Left forelimb (tissue), 1 donor: ENCODE data around the gene ARAP1.

Experiments
- DNase-seq: peaks from one replicate; pipeline ENCODE4 v3.0.0-alpha.2; 2018; ENCODE audit warnings: low spot score

ARAP1 gene

DNA sequence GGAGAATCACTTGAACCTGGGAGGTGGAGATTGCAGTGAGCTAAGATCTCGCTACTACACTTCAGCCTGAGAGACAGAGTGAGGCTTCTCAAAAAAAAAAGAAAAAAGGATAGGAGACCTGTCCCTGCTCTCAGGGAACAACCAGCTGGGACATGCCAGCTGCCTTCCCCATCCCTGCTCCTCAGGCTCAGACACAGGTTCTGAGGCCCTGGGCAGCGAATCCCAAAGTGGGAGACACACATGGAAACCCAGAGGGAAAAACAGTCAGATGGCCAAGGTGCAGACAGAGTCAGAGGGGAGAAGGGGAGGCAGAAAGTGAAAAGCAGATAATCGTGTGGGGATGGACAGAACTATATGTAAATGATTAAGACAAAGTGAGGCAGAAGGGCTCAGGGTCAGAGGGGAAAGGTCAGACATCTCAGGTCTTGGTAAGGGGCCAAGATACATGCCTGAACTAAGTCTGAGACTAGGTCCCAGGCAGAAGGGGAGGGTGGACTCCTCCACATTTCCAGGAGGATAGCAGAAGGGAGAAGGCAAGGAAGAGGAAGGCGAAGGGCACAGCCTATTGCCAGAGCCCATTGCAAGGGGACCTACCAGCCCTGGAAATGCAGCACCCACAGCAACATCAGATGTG lies 27.4 kb upstream of the ARAP1 start:
- DNase-seq = no peak

GRCh38 chr11:72778535-72779494 lies 26.6 kb upstream of the ARAP1 start:
- DNase-seq = no peak

DNA sequence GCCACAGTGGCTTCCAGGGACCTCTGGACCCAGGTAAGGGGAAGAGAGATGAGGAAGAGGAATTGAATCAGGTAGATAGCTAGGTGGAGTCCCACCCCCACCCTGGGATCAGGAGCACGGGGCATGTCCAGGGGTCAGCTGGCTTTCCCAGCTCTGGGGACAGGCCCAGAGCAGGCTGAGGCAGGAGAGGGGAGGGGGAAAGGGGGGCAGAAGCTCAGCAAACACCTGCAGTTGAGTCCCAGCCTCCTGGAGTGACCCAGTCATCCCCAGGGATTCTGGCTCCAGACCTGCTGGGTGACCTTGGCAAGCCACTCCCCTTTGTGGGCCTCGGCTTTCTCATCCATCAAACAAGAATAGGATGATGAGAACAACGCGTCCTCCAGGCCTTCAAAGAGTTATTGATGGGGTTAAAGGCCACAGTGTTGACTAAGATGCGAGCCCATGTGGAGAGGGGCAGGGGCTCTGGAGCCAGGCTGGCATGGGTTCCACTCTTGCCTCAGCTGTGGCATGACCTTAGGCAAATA lies 25.6 kb upstream of the ARAP1 start:
- DNase-seq = no peak

GRCh38 chr11:72776844-72777754 lies 24.9 kb upstream of the ARAP1 start:
- no peak for DNase-seq

DNA sequence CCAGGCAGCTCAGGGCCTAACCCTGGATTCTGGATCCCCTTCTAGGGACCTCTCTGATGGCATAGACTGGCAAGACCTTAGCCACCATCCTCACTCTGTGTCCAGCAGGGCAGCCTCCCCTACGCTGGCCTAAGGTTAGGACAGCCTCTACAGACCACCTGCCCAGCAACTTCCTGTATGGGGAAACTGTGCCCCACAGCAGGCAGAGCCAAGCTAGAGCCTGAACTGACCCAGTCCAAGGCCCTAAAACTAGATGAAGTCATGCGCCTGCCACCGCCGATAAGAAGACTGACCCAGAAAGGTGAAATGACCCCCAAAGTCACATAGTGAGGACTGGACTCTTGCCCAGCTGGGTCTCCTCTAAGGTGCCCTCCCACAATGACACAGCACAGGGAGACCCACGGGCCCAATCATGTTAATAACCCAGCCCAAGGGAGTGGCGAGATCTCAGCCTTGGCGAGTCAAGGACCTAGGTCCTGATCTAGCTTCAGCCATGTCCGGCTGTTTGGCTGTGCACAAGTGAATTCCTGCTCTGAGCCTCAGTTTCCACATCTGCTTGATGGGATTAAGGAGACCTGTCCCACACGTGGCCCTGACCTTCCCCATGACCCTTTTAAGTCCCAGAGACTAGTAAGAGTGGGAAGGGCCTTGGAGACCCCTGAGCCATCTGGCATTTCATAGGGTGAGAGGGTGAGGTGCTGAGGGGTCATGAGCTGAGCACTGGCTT lies 24.1 kb upstream of the ARAP1 start:
- no peak for DNase-seq

GRCh38 chr11:72775288-72776110 lies 23.3 kb upstream of the ARAP1 start:
- DNase-seq = no peak

DNA sequence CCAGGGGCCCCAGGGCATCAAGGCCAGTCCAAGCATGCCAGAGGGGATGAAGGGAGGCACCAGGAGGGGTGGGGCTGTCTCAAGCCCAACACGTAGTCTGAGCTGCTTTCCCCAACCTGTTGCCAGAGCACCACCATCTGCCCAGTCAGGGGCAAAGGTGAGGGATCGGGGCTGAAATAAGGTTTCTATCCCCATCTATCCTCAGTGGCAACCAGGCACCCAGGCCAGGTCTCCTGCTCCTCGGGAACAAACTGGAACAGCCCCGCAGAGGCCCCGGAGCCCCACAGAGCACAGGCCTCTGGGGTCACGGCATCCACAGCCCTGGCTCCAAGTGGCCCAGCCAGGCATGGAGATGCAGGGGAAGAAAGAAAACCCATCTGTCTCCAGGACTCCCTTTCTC lies 22.3 kb upstream of the ARAP1 start:
- DNase-seq = no peak

DNA sequence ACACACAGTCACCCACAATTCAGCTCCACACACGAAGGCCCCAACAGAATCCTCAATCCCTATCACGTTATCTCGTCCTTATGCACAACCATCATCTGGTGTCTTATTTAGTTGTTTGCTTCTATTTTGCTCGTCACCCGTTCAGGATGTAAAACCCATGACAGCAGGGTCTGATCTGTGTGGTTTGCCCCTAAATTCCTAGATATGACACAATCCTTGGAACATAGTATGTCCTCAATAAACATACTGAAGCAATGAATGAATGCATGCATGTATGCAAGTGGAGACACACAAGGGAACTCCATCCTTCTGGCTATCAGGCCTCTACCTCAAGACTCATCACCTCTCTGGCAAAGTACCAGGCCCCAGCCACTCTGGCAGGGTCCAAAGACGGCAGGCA lies 21.5 kb upstream of the ARAP1 start:
- no peak for DNase-seq

GRCh38 chr11:72773291-72773690 lies 21.1 kb upstream of the ARAP1 start:
- peak; percentile 83 for DNase-seq

DNA sequence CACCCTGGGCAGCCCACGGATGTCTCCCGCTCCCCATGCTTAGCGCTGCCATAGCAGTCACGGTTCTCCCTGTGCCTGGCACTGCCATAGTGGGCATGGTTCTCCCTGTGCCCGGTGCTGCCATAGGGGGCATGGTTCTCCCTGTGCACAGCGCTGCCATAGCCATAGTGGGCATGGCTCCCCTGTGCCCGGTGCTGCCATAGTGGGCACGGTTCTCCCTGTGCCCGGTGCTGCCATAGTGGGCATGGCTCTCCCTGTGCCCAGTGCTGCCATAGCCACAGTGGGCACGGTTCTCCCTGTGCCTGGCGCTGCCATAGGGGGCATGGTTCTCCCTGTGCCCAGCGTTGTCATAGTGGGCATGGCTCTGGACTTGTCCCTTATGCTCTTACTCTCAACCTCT lies 19.9 kb upstream of the ARAP1 start:
- DNase-seq = no peak

- no peak for DNase-seq
These were observed 19.3 kb upstream of the ARAP1 start for GRCh38 chr11:72771507-72771906.

- DNase-seq = no peak
These were observed 18.6 kb upstream of the ARAP1 start for GRCh38 chr11:72770799-72771198.

DNA sequence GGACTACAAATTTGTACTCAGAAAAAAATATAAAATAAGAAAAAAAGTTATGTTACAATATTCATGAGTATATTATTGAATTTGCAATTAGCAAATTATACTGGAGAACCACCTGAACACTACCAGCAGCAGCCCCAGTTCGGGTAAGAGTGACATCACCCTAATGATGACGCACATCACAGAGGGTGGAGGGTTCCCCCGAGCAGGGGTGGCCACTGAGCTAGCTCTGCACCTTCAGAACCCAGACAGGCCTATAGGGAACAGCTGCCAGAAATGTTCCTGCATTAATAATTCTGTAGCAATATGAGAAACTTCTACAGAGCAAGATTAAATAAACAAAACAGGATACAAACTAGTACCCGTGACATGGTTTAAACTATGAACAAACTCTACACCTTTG lies 17.5 kb upstream of the ARAP1 start:
- DNase-seq = no peak

DNA sequence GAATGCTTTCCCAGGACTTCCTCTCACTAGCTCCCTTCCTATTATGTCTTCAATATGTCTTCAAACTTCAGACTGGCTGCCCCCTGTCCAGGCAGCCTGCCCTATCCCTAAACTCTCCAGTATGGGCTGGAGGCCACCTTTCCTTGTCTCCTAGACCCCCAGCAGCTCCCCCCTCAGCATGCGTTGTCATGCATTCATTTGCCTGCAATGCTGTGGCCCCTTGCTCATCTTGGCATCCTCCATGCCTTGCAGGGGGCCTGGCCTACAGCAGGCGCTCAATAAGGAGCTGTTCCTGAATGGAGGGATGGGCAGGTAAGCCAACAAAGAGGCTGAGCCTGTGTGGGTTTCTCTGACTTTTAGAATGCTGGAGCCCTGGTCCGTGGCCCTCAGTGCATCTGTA lies 16.4 kb upstream of the ARAP1 start:
- no peak for DNase-seq

GRCh38 chr11:72767203-72768062 lies 15.2 kb upstream of the ARAP1 start:
- no peak for DNase-seq

DNA sequence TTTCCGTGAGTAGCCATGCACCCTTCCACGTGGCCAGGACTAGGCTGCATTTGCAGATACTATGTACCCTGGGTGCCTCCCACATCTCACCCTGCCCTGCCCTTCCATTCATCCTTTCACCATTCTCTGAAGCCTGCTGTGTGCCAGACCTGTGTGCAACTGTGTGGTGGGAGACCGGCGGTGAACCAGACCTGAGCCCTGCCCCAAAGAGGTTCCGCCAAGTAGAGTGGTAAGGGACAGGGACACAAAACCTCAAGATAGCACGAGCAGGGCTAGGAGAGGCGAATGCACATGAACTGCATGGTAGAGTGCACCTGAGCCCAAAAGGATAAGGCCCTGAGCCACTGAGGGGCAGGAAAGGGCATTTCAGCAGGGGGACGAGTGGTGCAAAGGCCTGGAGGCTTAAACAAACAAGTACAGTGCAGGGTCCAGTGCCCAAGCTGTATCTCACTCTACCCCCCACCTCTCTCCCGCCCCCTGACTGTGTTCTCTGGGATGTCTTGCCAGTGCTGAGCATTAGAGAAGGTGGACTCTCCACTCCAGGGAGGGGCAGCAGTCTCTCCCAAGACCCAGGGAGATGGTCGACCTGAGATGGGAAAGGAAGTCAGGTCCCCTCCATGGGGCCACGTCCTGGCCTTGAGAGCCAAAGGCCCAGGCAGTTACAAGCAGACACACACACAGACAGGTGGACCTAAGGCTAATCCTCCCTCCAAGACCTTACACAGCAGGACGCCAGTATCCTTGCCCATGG lies 14.1 kb upstream of the ARAP1 start:
- no peak for DNase-seq

- no peak for DNase-seq
These were observed 12.3 kb upstream of the ARAP1 start for GRCh38 chr11:72764503-72764902.

DNA sequence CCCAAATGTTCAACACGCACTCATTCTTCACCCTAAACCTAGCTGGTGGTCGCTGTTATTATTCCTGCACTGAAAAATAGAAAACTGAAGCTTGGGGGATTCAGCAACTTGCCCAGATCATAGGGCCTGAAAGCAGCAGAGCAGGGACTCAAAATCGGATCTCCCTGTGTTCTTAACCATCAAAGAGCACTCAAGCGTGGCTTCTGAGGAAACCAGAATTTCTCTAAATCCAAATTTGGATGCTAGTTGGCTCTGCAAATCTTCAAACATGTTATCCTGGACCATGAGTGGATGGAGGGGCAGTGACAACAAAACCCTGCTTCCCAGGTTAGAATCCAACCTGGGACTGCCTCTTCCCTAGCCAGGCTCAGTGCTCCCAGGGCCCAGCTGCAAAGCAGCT lies 11.6 kb upstream of the ARAP1 start:
- no peak for DNase-seq
